Measurements from ENCODE around the gene MIOX. TPM values are rescaled to one million over a fixed set of nuclear protein-coding genes. Genes with fewer than 3 reads are reported as not detected.

The MIOX gene
- total and polyA plus RNA-seq, 2 donors (not counting 3 experiments of a cell fraction or from before 2014, with no cell fraction given), result not detected

DNA sequence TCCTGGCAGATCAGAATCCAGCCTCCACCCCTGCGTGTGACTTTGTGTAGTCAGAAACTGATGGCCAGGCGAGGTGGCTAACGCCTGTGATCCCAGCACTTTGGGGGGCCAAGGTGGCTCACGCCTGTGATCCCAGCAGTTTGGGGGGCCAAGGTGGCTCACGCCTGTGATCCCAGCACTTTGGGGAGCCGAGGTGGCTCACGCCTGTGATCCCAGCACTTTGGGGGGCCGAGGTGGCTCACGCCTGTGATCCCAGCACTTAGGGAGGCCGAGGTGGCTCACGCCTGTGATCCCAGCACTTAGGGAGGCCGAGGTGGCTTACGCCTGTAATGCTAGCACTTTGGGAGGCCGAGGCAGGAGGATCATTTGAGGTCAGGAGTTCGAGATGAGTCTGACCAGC is 26.5 kb downstream of the MIOX start:
- FAIRE-seq (no peak), DNase-seq (ENCODE audit: low read depth, low spot score) (no peak)
- dilution Hi-C loops (cut with MboI; ENCODE audit: extremely low pct_ligation_motif_present, low sequenced_read_pairs), result no loop called here
- Histone ChIP-seq H4K20me1 (replicated peaks; ENCODE audit: control insufficient read depth, extremely low read depth, insufficient read depth, low read length) (no peaks in the 10 kb centered on the region), H3K79me2 (ENCODE audit: control insufficient read depth, insufficient read depth, low read length) (peaks cover 32% of the 10 kb centered on the region), H2AFZ (ENCODE audit: low read depth, low read length) (no peak overlapping the region), H3K4me2 (ENCODE audit: insufficient read depth, low read length) (no peak overlapping the region), H3K36me3 (ENCODE audit: control insufficient read depth in 2 of 2, extremely low read depth in 1 of 2, insufficient read depth in 2 of 2, low read length in 2 of 2) (peaks cover 0 to 4% of the 10 kb centered on the region in 2 experiments), H3K4me1 (ENCODE audit: control insufficient read depth, extremely low read depth, insufficient read depth, low read length) (peaks cover 11% of the 10 kb centered on the region), H3K9ac (replicated peaks; ENCODE audit: extremely low read depth, insufficient read depth, low read length) (no peak overlapping the region), H3K4me3 (replicated peaks in 1 of 3; ENCODE audit: insufficient read depth in 1 of 3, low read depth in 1 of 3, low read length in 3 of 3) (no peak overlapping the region), H3K9me1 (replicated peaks; ENCODE audit: control insufficient read depth, extremely low read depth, insufficient read depth, low read length) (no peaks in the 10 kb centered on the region), H3K27ac (ENCODE audit: insufficient read depth, low read depth, low read length) (no peak overlapping the region), H3K27me3 (ENCODE audit: control insufficient read depth in 2 of 2, insufficient read depth in 2 of 2, low read length in 2 of 2) (no peaks in the 10 kb centered on the region), H3K9me3 (replicated peaks; ENCODE audit: control insufficient read depth, insufficient read depth, low read length) (no peaks in the 10 kb centered on the region)
- intact Hi-C loops (cut with micrococcal nuclease), result no loop called here
- ChIA-PET POLR2A (no interaction called here), CTCF (no interaction called here)
- TF ChIP-seq, protein P1, sequence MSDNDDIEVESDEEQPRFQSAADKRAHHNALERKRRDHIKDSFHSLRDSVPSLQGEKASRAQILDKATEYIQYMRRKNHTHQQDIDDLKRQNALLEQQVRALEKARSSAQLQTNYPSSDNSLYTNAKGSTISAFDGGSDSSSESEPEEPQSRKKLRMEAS (IDR thresholded peaks at IDR 0.05; ENCODE audit: insufficient read depth, insufficient read length), result no peak
- TF ChIP-seq, protein P2, sequence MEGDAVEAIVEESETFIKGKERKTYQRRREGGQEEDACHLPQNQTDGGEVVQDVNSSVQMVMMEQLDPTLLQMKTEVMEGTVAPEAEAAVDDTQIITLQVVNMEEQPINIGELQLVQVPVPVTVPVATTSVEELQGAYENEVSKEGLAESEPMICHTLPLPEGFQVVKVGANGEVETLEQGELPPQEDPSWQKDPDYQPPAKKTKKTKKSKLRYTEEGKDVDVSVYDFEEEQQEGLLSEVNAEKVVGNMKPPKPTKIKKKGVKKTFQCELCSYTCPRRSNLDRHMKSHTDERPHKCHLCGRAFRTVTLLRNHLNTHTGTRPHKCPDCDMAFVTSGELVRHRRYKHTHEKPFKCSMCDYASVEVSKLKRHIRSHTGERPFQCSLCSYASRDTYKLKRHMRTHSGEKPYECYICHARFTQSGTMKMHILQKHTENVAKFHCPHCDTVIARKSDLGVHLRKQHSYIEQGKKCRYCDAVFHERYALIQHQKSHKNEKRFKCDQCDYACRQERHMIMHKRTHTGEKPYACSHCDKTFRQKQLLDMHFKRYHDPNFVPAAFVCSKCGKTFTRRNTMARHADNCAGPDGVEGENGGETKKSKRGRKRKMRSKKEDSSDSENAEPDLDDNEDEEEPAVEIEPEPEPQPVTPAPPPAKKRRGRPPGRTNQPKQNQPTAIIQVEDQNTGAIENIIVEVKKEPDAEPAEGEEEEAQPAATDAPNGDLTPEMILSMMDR (IDR thresholded peaks at IDR 0.05; ENCODE audit: extremely low read depth in 1 of 2, insufficient read depth in 1 of 2, low read depth in 1 of 2, low read length in 2 of 2), result no peak
- TF ChIP-seq MYC (IDR thresholded peaks at IDR 0.05; ENCODE audit: low read depth, low read length), result no peak
- TF ChIP-seq EZH2 (IDR thresholded peaks at IDR 0.05; ENCODE audit: borderline replicate concordance, low read depth, low read length, severe bottlenecking), result no peak
- TF ChIP-seq POLR2A (IDR thresholded peaks at IDR 0.05; ENCODE audit: low read depth, low read length), result no peak
- no peak for TF ChIP-seq JUN (IDR thresholded peaks at IDR 0.05; ENCODE audit: borderline replicate concordance, insufficient read depth, insufficient read length, low read depth)
- no peak for TF ChIP-seq FOS (IDR thresholded peaks at IDR 0.05; ENCODE audit: borderline replicate concordance, insufficient read depth, low read length)
- TF ChIP-seq POLR2AphosphoS5 (IDR thresholded peaks at IDR 0.05; ENCODE audit: insufficient read depth, low read depth, low read length), result no peak
- TF ChIP-seq GATA2 (IDR thresholded peaks at IDR 0.05; ENCODE audit: insufficient read depth, insufficient read length, low read depth, low read length), result no peak
- no TSS peak for BruUV-seq (replicated peaks)
